Measurements from ENCODE around the gene GRAMD1A.
"Not testable (repeated sequence)": the region's sequence is repeated elsewhere in the genome, so short reads cannot be mapped to it uniquely, and the experiment has no call there.

GRAMD1A gene

GRCh38 chr19:34960940-34961679 lies 39.0 kb upstream of the GRAMD1A start:
- H3K4me1 ChIP-seq = no peaks in the 10 kb centered on the region
- DNase-seq = no peak

GRCh38 chr19:34961775-34962686 lies 38.1 kb upstream of the GRAMD1A start:
- TF ChIP-seq CTCF (IDR thresholded peaks at IDR 0.05; ENCODE audit: low read depth, low read length) = no peak
- H3K27me3 ChIP-seq = no peaks in the 10 kb centered on the region
- peaks cover 50% of the 10 kb centered on the region for H3K36me3 ChIP-seq
- peak overlapping the region; percentile 96 for H3K4me3 ChIP-seq (ENCODE audit: low read depth, low read length)
- peak; percentile 70 for DNase-seq
- H3K4me1 ChIP-seq = no peaks in the 10 kb centered on the region
- H3K9me3 ChIP-seq = peaks cover 27% of the 10 kb centered on the region

More at GRCh38 chr19:34960940-34961679, 39.0 kb upstream of the GRAMD1A start:
- no peak for TF ChIP-seq CTCF (IDR thresholded peaks at IDR 0.05; ENCODE audit: low read depth, low read length)
- peak overlapping the region; percentile 96 for H3K4me3 ChIP-seq (ENCODE audit: low read depth, low read length)
- no peaks in the 10 kb centered on the region for H3K27me3 ChIP-seq
- H3K9me3 ChIP-seq = peaks cover 27% of the 10 kb centered on the region
- peaks cover 59% of the 10 kb centered on the region for H3K36me3 ChIP-seq

- no peak for TF ChIP-seq CTCF (IDR thresholded peaks at IDR 0.05; ENCODE audit: low read depth, low read length)
- Histone ChIP-seq H3K27me3 (no peaks in the 10 kb centered on the region), H3K36me3 (peaks cover 41% of the 10 kb centered on the region), H3K4me1 (no peaks in the 10 kb centered on the region), H3K9me3 (peaks cover 20% of the 10 kb centered on the region), H3K4me3 (ENCODE audit: low read depth, low read length) (peak overlapping the region; percentile 96)
- DNase-seq = peak; percentile 35
Observed at GRCh38 chr19:34962687-34963572, 37.2 kb upstream of the GRAMD1A start.

GRCh38 chr19:34963573-34964406 lies 36.3 kb upstream of the GRAMD1A start, which contains the start of gene ZNF792:
Gene ZNF792, minus strand, starts transcription at chr19:34964229. Its CDS starts 567 bp downstream, at chr19:34963662.
- no peak for TF ChIP-seq CTCF (IDR thresholded peaks at IDR 0.05; ENCODE audit: low read depth, low read length)
- H3K36me3 ChIP-seq = peaks cover 32% of the 10 kb centered on the region
- peak within 1 kb of the TSS; percentile 96 for H3K4me3 ChIP-seq (ENCODE audit: low read depth, low read length)
- peak; percentile 93 for DNase-seq
- H3K4me1 ChIP-seq = no peaks in the 10 kb centered on the region
- H3K9me3 ChIP-seq = peaks cover 13% of the 10 kb centered on the region
- H3K27me3 ChIP-seq = no peaks in the 10 kb centered on the region

GRCh38 chr19:34964598-34964997 lies 35.5 kb upstream of the GRAMD1A start:
- peaks cover 9% of the 10 kb centered on the region for H3K9me3 ChIP-seq
- H3K27me3 ChIP-seq = no peaks in the 10 kb centered on the region
- peaks cover 24% of the 10 kb centered on the region for H3K36me3 ChIP-seq
- no peak overlapping the region; the same call in 1 of the 2 replicates for H3K4me3 ChIP-seq (ENCODE audit: low read depth, low read length)
- no peak for DNase-seq
- no peak for TF ChIP-seq CTCF (IDR thresholded peaks at IDR 0.05; ENCODE audit: low read depth, low read length)
- no peaks in the 10 kb centered on the region for H3K4me1 ChIP-seq

- not testable (repeated sequence) for H3K4me1 ChIP-seq; DNase-seq; H3K9me3 ChIP-seq; H3K4me3 ChIP-seq (ENCODE audit: low read depth, low read length); H3K27me3 ChIP-seq
- peaks cover 15% of the 10 kb centered on the region for H3K36me3 ChIP-seq
Observed at GRCh38 chr19:34965505-34965904, 34.6 kb upstream of the GRAMD1A start.

Measured in BE2C (cell line).